ENCODE data around the gene CCDC91.
"Not testable (repeated sequence)": the region's sequence is repeated elsewhere in the genome, so short reads cannot be mapped to it uniquely, and the experiment has no call there.

DNA sequence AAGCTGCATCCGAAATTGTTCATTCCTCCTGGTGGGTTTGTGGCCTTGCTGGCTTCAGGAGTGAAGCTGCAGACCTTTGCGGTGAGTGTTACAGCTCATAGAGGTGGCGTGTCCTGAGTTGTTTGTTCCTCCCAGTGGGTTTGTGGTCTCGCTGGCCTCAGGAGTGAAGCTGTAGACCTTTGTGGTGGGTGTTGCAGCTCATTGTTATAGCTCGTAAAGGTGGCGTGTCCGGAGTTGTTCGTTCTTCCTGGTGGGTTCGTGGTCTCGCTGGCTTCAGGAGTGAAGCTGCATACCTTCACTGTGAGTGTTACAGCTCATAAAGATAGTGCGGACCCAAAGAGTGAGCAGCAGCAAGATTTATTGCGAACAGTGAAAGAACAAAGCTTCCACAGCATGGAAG, 4.4 kb downstream of the CCDC91 start:
- TF ChIP-seq POLR2AphosphoS5 (IDR thresholded peaks at IDR 0.05; ENCODE audit: low read depth, low read length); POLR2A (IDR thresholded peaks at IDR 0.05; ENCODE audit: low read depth, low read length); TAF1 (IDR thresholded peaks at IDR 0.05; ENCODE audit: low read depth, low read length); SPI1 (IDR thresholded peaks at IDR 0.05; ENCODE audit: low read depth, low read length); PAX5 (IDR thresholded peaks at IDR 0.05; ENCODE audit: insufficient read depth, low read length, severe bottlenecking): not testable (repeated sequence)
